Renal cortical epithelial cell (primary cell): ENCODE results near the gene EIF3CL. TPM values are rescaled to one million over a fixed set of nuclear protein-coding genes. Genes with fewer than 3 reads are reported as not detected.
A peak's percentile ranks its signal among the peaks of the same experiment; 100 is the strongest.
"Not testable (repeated sequence)": the region's sequence is repeated elsewhere in the genome, so short reads cannot be mapped to it uniquely, and the experiment has no call there.

Experiments used
- DNase-seq: peaks from one replicate; pipeline ENCODE4 v3.0.0-alpha.2; 2011; ENCODE audit warnings: low read depth
- total RNA-seq: library from RNA; depleted of rRNA; stranded (reverse); fragments of >200 nt; gene quantifications from 2 replicates; pipeline ENCODE4 v1.2.3, GENCODE V29; 2014

The EIF3CL gene
- total RNA-seq, 1 donor from 2014 or later = 215 TPM

DNA sequence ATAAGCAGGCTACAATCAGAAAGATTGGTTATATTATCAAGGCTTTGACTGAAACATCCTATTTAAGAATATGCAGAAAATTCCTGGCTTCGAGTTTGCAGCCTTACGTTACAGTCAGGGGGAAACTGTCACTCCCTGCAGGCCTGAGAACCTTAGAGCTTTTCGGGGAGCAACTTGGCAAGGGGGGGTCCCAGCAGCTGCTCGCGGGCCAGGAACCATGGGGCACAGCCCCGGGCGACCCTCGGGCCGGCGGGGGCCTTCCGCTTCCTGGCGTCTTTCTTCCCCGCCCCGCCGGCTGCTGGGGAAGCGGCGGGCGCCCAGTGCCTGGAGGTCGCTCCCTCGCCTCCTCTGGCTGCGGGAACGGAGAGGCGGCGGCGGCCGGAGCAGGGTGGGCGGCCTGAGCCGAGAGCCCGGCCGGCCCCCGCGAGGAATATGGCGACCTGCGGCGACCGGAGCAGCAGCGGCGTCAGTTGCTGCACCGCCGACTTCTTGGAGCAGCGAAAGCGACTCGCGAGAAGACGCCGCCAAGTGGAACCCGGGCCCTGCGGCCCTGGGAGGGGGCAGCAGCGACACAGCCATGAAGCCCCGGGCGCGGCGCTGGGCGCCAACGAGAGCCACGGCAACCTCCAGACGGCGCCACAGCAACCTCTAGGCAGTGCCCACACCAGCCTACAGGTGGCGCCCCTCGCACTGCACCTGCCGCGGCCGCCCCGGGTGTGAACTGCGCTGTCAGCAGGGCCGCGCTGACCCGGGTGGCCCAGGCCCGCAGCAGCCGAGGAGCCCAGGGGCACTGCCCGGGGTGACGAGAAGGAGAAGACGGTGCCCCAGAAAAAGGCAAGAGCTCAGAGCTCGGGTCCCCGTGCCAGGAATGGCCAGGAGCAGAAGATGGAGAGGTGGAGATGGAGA is 39.1 kb downstream of the EIF3CL start:
- DNase-seq = not testable (repeated sequence)

DNA sequence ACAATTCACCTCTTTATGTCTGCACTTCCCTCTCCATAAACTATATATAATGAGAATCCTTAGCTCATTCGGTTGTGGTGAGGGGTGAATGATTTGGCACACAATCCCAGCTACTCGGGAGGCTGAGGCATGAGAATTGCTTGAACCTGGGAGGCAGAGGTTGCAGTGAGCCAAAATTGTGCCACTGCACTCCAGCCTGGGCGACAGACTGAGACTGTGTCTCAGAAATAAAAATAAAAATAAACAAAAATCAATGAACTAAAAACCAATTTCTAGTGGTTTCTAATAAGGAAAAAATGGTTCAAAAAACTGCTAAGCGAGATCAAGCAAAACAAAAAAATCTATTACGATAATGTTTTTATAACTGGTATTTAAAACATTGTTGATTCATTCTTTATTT is 40.2 kb downstream of the EIF3CL start, which contains the start of gene NPIPB6:
Gene NPIPB6 (minus strand): TSS at position 101 of the 400 bp plus-strand sequence. CDS start 686 bp downstream, outside the sequence.
- DNase-seq = not testable (repeated sequence)

DNA sequence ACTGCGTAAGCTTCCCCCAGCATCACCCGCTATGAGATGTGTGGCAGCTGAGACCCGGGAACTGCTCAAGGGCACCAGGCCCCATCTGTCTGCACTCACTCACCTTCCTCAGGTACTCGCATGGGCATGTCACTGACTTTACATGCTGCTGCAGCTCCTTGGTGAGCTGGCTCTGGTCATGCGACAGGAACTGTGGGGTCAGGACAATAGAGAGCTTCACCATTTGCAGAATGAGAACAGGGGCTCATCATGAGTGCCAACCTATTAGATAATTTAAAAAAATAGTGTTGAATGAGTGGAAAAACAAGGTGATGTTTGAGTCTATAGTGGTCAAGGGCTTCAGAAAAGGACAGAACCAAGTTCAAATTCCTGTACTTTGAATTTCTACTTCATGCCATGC is 41.0 kb downstream of the EIF3CL start:
- DNase-seq = not testable (repeated sequence)

DNA sequence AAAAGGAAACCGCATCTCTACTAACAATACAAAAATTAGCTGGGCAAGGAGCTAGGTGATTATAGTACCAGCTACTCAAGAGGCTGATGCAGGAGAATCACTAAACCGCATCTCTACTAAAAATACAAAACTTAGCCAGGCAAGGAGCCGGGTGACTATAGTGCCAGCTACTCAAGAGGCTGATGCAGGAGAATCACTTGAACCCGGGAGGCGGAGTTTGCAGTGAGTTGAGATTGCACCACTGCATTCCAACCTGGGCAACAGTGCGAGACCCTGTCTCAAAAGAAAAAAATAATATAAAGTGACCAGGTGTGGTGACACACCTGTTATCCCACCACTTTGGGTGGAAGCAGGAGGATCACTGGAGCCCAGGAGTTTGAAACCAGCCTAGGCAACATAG is 65.4 kb downstream of the EIF3CL start:
- DNase-seq = not testable (repeated sequence)

DNA sequence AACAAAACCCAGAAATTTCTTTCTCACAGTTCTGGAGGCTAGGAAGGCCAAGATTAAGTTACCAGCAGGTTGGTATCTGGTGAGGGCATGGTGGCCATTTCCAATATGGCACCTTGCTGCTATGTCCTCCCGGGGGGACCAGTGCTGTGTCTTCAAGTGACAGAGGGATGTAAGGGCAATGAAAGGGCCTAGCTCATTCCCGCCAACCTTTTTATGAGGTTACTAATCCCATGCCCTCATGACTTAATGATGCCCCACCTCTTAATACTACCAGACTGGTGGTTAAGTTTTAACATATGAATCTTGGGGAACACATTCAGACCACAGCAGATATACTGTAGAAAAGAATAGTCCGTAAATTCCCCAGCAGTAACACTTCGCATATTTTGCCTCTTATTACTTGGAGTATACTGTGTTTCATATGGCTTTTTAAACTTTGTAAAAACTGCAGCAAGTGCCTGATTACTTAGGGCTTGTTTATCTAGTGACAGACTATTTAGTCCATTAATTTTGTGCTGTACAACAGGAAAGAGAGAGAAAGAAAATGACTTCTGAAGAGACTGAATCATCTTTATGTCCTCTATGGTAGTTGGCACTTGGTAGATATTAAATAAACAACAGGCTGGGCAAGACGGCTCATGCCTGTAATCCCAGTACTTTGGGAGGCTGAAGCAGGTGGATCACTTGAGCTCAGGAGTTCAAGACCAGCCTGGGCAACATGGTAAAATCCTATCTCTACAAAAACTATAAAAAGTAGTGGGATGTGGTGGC is 66.5 kb downstream of the EIF3CL start:
- peak; percentile 41 for DNase-seq

DNA sequence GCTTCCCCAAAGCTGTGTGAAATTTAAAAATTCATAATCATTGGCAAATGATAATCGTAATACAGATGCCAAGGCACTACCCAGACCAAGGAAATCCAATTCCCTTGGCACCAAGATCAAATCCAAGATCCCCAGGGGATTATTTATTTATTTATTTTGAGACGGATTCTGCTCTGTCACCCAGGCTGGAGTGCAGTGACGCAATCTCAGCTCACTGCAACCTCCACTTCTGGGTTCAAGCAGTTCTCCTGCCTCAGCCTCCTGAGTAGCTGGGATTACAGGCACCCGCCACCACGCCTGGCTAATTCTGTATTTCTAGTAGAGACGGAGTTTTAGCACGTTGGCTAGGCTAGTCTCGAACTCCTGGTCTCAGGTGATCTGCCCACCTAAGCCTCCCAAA is 68.0 kb downstream of the EIF3CL start:
- not testable (repeated sequence) for DNase-seq

DNA sequence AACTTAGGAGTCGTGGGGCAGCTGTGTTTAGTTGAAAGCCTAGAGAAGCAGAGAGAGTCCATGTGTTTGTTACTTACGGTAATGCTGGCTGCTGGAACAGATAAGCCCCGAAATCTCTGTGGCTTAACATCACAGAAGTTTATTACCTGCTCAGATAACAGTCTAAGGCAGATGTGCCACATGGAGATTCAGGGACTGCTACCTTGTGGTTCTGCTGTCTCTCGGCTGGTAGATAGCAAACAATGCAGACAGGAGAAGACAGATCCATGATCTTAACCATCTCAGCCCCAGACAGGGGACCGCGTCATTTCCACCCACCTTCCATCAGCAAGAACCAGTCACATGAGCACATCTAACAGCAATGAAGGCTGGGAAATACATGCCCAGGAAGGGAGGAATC is 71.0 kb downstream of the EIF3CL start:
- DNase-seq = not testable (repeated sequence)

DNA sequence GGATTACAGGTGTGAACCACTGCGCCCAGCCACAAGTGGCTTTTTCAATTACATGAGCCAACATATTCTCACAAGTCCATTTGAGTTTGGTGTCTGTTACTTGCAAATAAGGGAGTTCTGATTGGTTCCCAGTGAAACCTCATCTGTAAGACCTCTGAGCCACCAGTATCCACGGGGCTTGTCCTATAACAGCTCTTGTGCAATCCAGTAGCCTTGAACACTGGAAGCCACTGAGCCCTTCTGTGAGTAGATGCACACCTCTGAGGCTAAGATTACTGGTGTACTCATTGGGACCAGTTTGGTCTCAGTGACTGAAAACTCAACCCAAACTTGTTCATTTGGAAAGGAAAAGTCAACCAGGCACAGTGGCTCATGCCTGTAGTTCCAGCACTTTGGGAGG is 72.7 kb downstream of the EIF3CL start:
- DNase-seq = not testable (repeated sequence)

DNA sequence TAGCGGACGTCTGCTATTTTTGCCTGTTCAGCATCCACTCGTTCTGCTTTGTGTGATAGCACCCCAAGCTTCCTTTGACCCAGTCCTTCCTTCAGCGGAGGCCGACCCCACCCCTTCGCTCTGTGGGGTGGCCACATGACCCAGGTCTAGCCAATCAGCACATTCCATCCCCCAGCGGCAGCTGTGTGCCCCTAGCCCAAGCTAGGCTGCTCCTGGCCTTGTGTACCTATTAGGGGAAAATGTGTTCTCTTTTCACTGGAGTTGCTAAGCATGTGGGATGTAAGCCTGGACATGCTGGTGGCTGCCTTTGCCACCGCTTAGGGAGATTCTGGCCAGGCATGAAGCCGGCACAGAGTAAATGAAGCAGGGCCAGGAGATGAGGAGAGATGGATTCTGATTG is 73.4 kb downstream of the EIF3CL start:
- not testable (repeated sequence) for DNase-seq

Other genes with a start within 250 kb of the EIF3CL start
- gene XPO6, start 191.9 kb downstream of the EIF3CL start, total RNA-seq = 68.8 and 140 TPM in 2 replicates
- 0.35 and 0.70 TPM in 2 replicates for gene SBK1, start 111.3 kb downstream of the EIF3CL start, total RNA-seq
- 0.30 and 0.69 TPM in 2 replicates for gene NPIPB6, start 40.3 kb downstream of the EIF3CL start, total RNA-seq
- not detected in 2 replicates for gene NPIPB7, start 68.5 kb upstream of the EIF3CL start, total RNA-seq
- 21.5 and 27.3 TPM in 2 replicates for gene CLN3, start 88.2 kb upstream of the EIF3CL start, total RNA-seq
- gene APOBR, start 90.8 kb upstream of the EIF3CL start, total RNA-seq = 0.05 TPM in 1 of 2 replicates, not detected in the other
- gene IL27, start 103.0 kb upstream of the EIF3CL start, total RNA-seq = not detected in 2 replicates
- gene NUPR1, start 135.1 kb upstream of the EIF3CL start, total RNA-seq = 1.4 and 3.0 TPM in 2 replicates
- gene SGF29, start 150.1 kb upstream of the EIF3CL start, total RNA-seq = 6.1 and 11.8 TPM in 2 replicates
- 0.45 TPM in 1 of 2 replicates, not detected in the other for gene SULT1A2, start 193.2 kb upstream of the EIF3CL start, total RNA-seq
- gene SULT1A1, start 206.2 kb upstream of the EIF3CL start, total RNA-seq = 6.8 and 7.1 TPM in 2 replicates
- gene NPIPB8, start 234.2 kb upstream of the EIF3CL start, total RNA-seq = 0.05 TPM in 1 of 2 replicates, not detected in the other